Activated CD4-positive, alpha-beta T cell treated with anti-CD3 and anti-CD28 coated beads for 1 hour (primary cell): ENCODE data around the gene GRK1.

Source experiments
- DNase-seq: peaks from one replicate; pipeline ENCODE4 v3.0.0-alpha.2; 2020

Gene GRK1

DNA sequence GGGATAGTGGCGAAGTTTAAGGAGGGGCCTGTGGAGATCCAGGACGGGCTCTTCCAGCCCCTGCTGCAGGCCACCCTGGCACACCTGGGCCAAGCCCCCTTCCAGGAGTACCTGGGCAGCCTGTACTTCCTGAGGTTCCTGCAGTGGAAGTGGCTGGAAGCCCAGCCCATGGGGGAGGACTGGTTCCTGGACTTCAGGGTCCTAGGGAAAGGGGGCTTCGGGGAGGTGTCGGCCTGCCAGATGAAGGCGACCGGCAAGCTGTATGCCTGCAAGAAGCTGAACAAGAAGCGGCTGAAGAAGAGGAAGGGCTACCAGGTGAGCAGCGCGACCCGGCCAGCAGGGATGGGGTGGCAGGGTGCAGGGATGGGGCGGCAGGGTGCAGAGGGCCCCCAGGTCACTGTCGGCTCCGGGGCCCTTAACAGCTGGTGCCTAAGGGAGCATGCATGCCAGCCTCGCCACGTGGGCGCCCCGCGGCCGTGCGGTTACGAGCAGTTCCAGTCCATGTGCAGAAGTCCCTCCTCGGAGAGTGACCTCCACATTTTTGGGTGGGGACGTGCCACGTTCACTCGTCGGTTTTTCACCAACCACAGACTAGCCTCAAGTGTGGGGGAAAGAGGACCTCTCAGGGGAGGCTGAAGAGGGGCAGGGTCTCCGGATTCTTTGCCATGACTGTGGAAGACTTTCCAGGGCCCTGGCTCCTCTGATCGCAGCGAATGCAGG is 912 bp downstream of the GRK1 start:
- no peak for DNase-seq

DNA sequence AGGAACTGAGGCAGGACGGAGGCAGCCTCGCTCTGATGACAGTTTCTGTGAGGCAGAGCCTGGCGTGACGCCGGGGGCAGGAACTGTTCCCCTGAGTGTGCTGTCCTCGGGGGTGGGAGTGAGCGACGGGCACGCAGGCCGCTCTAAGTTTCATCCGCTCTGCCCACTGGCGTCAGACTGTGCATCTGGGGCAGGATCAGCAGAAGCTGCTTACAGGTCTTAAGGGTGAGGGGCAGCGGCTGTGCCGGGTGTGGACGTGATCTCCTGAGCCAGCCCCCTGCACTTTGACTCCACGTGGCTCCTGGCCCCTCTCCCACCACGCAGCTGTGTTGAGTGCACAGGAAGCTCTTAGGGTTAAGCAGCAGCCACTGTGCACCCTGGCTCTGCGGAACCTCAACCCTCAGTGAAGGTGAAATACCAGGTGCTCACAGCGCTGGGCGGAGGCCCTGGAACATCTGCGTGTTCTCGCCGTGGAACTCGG is 1.5 kb downstream of the GRK1 start:
- no peak for DNase-seq

DNA sequence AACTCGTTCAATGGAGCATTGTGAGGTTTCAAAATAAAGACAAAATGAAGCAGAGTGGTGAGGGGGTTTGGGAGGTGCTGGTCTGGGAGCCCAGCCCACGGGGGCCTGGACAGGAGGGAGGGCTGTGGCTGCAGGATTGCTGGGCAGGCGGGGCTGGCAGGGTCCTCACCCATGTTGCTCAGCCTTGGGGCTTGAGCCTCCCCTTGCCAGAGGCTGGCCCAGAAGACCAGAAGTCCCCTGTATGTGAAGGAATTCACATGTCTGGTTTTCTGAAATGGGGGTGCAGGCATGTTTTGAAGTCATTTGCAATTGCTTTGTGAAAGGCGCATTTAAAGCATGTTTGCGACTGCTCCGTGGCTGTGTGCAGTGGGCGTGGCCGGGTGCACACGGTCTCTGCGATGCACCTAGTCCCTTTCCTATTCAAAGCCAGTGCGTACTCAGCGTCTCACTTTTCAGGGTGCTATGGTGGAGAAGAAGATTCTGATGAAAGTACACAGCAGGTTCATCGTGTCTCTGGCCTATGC is 2.3 kb downstream of the GRK1 start:
- no peak for DNase-seq

DNA sequence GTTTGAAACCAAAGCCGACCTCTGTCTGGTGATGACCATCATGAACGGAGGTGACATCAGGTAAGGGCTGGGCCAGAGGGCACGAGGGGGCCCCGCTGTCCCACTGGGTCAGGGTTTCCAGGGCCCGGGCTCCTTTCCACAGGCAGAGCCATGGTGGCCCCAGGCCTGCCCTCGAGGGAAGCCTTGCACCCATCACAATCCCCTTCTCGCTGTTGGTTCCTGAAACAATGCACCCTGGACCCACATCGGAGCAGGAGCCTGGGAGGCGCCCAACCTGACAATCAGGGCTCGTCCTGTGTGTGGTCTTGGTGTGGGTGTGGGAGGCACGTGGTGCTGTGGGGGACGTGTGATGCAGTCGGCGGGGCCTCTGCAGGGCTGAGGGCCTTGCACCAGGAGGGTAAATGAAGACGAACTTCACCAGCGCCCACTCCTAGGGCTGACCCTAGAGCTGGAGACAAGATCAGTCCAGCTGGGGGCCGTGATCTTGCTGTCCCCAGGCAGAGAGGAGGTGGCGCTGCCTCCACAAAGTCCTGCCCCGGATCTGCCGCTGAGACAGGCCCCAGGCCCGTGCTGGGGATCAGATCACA is 2.8 kb downstream of the GRK1 start:
- DNase-seq = no peak

DNA sequence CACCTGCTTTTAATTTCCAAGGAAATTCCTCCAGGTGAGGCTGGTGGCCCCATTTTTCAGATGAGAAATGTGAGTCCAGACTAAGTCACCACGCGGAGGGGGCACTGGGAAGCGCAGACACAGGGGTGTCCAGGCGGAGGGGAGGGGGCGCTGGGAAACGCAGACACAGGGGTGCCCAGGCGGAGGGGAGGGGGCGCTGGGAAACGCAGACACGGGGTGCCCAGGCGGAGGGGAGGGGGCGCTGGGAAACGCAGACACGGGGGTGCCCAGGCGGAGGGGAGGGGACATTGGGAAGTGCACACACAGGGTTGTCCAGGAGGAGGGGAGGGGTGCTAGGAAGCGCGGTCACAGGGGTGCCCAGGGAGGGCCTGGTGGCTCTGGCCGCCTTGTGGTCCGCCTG is 3.5 kb downstream of the GRK1 start:
- no peak for DNase-seq

DNA sequence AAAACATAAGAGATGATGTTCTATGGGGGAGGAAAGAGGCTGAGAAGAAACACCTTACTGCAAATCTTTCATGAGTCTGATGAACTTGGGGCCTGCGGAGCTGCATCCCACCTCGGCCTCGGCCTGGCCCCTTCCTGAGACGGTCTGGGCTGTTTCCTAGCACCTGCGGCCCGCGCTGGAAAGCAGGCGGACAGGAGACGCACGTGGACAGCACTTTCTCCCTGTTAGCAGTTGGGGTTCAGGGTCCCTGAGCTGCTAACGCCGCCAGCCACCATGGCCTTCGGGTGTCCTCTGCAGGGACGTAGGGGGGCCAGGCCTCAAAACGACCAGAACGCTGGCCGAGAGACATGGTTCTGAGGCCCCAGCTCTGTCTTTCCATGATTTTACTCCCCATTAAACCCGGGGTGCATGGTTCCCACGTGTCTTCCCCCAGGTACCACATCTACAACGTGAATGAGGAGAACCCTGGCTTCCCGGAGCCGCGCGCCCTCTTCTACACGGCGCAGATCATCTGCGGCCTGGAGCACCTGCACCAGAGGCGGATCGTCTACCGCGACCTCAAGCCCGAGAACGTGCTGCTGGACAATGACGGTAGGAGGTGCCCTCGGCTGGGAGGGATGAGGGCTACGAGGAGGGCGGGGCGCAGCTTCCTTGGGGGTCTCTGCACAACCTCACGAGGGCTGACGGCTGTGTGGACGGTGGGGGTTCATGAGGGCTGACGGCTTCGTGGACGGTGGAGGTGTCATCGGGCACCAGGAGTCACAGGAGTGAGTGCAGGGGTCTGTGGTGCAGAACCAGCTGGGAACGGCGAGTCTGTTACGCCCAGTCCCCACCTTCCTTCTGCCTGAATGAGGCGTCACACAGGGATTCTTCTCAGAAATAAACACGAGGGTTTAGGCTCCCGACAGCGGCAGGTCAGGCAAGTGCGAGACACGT is 4.3 kb downstream of the GRK1 start:
- DNase-seq = no peak

DNA sequence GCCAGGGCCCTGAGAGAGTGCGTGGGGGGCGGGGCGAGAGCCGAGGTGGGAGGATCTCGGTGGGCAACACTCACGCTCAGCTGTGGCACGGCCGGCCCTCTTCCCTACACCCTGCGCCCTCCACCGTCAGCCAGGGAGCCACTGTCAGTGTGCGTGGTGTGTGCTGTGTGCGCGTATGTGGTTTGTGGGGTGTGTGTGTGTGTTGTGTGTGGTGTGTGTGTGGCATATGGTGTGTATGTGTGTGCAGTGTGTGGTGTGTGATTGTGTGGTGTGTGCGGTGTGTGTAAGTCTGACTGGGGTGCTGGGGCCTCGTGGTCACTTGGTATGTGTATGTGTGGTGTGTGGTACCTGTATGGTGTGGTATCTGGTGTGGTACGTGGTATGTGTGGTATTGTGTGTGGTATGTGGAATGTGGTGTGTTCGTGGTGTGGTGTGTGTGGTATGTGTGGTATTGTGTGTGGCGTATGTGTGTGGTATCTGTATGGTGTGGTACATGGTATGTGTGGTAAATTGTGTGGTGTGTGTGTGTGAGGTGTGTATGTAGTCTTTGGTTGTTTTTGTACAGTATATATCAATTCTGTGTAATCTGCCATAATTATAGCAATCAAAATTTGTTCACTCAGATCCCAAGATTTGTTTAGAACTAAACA is 5.1 kb downstream of the GRK1 start:
- DNase-seq = no peak

DNA sequence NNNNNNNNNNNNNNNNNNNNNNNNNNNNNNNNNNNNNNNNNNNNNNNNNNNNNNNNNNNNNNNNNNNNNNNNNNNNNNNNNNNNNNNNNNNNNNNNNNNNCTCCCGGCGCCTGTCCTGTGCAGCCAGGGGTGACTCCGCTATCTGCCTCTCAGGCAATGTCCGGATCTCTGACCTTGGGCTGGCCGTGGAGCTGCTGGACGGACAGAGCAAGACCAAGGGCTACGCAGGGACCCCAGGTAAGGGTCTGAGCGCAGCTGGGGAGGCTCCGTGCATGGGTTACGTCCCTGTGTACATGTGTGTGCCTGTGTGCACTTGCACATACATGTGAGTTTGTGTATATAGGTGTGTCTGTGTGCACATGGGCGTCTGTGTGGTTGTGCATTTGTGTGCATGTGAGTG is 55.9 kb downstream of the GRK1 start:
- DNase-seq = no peak

DNA sequence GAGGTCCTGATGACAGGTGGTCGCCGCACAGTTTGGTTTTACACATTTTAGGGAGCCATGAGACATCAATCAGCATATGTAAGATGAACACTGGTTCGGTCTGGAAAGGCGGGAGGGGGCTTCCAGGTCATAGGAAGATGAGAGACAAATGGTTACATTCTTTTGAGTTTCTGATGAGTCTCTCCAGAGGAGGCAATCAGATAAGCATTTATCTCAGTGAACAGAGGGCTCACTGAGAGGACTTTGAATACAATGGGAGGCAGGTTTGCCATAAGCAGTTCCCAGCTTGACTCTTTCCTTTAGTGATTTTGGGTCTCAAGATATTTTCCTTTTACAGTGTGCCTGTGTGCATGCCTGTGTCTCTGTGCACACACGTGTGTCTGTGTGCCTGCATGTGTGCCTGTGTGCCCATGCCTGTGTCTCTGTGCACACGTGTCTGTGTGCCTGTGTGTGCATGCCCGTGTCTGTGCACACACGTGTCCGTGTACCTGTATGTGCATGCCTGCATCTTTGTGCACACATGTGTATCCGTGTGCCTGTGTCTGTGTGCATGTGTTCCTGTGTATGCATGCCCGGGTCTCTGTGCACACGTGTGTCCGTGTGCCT is 56.5 kb downstream of the GRK1 start:
- no peak for DNase-seq

DNA sequence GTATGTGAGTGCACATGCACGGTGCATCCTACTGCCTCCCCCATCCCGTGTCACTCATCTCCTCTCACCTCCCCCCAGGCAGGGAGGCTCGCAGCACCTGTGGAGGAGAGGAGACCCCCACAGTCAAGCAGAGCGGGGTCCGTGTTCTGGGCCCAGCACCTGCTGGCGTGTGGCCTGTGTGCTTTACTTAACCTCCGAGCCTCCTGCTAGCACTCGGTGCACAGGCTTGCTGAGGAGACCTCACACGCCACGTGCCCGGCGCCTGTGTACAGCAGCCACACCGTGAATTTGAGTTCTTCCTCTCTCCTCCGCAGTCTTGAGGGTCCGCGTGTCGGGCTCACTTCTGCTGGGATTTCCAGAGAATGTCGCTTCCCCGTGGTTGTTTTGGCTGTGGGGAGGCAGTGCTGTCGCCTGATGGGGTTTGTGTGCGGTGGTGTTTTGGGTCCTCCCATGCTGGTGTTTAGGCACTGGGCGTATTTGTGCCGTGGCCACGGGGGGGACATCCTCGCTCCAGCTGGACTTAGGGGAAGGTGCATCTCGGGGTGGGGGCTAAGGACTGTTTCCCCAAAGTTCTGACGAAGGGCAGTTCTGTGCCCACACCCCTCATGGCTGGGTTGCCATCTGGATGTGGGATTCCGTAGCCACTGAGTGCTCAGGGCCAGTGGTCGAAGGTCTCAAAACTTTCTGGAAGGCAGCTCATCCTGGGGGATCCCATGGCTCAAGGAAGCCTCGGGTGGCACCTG is 57.2 kb downstream of the GRK1 start:
- DNase-seq = no peak

DNA sequence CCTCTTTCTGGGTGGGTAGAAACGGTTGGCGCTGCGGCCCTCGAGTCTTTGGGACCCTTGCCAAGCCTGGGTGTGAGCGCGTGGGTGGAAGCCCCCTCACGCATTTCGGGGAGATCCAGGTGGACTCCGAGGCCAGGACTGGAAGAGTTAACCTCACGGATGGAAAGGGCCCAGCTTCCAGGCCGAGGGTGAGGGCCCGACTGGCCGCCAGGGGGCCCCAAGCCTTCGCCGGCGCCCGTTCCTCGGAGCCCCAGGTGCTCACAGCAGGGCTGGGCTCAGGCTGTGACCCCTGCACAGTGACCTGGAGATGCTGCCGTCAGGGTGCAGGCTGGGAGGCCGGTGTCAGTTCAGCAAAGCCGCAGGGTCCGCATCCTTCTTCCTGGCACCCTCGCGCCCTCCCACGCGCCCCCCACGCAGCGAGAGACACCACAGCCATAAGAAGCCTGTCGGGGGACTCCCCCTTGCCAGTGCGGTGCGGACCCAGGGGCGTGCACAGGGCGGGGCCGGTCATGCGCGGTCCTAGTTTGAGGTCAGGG is 57.8 kb downstream of the GRK1 start:
- DNase-seq = peak; percentile 86

DNA sequence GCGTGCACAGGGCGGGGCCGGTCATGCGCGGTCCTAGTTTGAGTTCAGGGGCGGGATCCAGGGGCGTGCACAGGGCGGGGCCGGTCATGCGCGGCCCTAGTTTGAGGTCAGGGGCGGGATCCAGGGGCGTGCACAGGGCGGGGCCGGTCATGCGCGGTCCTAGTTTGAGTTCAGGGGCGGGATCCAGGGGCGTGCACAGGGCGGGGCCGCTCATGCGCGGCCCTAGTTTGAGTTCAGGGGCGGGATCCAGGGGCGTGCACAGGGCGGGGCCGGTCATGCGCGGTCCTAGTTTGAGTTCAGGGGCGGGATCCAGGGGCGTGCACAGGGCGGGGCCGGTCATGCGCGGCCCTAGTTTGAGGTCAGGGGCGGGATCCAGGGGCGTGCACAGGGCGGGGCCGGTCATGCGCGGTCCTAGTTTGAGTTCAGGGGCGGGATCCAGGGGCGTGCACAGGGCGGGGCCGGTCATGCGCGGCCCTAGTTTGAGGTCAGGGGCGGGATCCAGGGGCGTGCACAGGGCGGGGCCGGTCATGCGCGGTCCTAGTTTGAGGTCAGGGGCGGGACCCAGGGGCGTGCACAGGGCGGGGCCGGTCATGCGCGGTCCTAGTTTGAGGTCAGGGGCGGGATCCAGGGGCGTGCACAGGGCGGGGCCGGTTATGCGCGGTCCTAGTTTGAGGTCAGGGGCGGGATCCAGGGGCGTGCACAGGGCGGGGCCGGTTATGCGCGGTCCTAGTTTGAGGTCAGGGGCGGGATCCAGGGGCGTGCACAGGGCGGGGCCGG is 58.5 kb downstream of the GRK1 start:
- peak; percentile 50 for DNase-seq

DNA sequence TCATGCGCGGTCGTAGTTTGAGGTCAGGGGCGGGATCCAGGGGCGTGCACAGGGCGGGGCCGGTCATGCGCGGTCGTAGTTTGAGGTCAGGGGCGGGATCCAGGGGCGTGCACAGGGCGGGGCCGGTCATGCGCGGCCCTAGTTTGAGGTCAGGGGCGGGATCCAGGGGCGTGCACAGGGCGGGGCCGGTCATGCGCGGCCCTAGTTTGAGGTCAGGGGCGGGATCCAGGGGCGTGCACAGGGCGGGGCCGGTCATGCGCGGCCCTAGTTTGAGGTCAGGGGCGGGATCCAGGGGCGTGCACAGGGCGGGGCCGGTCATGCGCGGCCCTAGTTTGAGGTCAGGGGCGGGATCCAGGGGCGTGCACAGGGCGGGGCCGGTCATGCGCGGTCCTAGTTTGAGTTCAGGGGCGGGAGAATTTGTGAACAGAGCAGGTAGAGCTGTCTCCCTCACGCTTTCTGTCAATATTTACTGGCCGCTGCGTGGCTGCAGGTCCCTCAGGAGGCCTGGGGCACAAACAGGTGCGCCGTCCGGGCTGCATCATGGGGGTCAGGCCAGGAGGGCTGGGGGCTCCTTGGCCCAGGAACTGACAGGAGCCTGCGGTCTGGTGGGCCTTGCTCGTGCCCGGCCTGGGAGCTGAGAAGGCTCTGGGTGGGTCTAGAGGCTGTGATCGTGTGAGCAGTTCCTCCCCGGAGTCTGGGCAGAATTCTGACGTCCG is 59.2 kb downstream of the GRK1 start:
- peak; percentile 34 for DNase-seq

DNA sequence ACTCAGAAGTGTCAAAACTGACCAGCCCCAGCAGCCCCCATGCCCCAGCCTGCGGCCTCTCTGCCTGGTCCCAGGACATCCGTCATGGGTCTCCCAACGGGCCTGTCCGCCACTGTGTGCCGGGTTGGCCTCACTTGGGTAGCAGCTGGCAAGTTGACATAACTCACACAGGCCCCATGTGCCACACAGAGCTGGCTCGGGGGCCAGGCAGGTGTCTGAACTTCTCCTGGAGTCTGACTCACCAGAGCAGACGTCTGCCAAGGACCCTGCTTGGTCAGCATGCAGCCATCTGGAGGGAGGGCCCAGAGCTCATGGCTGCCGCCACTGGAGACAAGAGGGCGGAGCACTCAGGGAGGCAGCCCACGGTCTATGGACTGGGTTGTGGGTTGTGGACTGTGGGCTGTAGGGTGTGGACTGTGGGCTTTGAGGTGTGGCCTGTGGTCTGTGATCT is 60.0 kb downstream of the GRK1 start:
- DNase-seq = peak; percentile 15

DNA sequence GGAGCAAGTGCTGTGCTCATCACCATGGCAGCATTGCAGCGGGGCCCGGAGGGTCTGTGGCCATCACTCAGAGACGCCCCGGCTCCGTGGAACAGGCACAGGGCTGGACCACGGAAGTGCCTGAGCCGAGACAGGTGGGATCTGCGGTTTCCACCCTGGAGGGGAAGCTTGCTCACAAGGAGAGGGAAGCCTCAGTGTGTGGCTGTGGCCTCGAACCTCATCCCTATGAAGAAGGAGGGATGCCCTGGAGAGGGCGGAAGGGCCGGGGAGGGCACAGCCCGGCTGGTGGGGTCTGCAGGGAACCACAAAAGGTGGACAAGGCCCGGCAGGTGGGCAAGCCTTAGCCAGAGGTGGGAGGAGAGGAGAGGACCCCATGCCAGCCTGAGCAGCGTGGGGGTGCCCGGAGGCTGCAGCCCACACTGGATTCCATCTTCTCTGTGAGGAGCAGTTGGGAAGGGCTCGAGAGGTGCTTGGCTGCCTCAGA is 61.6 kb downstream of the GRK1 start:
- no peak for DNase-seq

DNA sequence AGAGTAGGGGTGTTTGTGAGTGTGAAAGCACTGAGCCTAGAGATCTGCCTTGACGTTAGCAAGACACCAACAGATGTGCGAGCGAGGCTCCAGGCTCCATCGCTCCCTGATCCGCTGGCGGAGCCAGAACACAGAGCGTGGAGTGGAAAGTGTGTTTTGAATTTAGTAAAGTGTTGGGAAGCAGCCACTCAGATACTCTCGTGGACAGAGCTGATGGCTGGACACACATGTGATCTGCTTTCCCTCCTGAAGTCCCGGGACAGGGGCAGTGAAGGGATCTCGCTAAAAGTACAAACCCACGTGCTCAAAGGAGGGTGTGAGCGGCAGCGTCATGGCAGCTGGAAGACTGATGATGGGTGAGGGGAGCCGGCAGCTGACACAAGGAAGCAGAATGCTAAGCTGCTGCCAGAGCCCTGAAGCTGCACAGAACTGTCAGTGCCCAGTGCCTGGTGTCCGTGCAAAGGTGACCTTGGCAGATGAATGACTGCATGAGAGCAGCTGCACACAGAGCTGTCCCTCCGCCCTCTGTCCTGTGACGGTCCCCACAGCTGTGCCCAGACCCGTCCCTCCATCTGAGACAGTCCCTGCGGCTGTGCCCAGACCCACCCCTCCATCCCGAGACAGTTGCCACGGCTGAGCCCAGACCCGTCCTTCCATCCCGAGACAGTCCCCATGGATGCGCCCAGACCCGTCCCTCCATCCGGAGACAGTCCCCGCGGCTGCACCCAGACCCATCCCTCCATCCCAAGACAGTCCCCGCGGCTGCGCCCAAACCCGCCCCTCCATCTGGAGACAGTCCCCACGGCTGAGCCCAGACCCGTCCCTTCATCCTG is 62.4 kb downstream of the GRK1 start:
- no peak for DNase-seq

DNA sequence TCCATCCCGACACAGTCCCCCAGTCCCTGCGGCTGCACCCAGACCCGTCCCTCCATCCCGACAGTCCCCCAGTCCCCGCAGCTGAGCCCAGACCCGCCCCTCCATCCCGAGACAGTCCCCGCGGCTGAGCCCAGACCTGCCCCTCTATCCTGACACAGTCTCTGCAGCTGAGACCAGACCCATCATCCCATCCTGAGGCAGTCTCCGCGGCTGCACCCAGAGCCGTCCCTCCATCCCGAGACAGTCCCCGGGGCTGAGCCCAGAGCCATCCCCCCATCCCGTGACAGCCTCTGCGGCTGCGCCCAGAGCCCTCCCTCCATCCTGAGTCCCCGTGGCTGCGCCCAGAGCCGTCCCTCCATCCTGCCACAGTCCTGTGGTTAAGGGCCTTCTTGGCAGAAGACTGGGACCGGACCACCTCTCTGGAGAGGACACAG is 63.3 kb downstream of the GRK1 start:
- DNase-seq = no peak

DNA sequence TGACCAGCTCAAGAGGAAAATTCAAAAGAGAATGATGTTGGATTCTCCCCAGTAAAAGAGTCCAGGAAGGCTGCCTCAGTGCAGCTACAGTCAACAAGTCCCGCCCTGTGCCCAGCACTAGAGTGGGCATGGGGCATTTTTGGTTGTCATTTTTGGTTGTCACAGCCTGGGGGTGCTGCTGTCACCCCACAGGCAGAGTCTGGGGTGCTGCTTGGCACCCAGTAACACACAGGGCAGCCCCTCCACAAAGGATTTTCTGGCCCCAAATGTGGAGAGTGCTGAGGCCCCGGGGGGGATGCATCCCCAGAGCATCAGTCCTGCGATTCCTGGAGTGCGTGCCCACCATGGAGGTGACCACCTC is 63.8 kb downstream of the GRK1 start:
- no peak for DNase-seq
